IMR-90 (cell line): ENCODE data around the gene KLHL30. TPM values are rescaled to one million over a fixed set of nuclear protein-coding genes. Genes with fewer than 3 reads are reported as not detected.
A peak's percentile ranks its signal among the peaks of the same experiment; 100 is the strongest.

Experiments
- ATAC-seq: fragments of 200-7000 bp; cut with Tn5 transposase; 2 replicates; pipeline ENCODE4 v1.9.1; 2020; ENCODE audit warnings: low read depth, mild to moderate bottlenecking, moderate library complexity
- BruUV-seq: library from RNA; stranded (reverse); fragments of 400-500 nt; replicated peaks from 2 replicates; lab custom pipeline; 2021; lab: Mats Ljungman, UMichigan
- CTCF ChIA-PET: fragments of 300-600 bp; formaldehyde crosslinking; extraction: SDS; loops from one replicate; lab custom pipeline; 2021; ENCODE audit warnings: antibody characterized with exemption; lab: Yijun Ruan, JAX
- POLR2A ChIA-PET: fragments of 300-600 bp; sonication (Branson Sonifier 250); formaldehyde crosslinking; loops from one replicate; lab custom pipeline; 2022; ENCODE audit warnings: antibody characterized with exemption; ENCODE audit not compliant: unreplicated experiment; lab: Charles Lee
- DNase-seq: peaks from one replicate; pipeline ENCODE4 v3.0.0; 2013
- H2AFZ ChIP-seq: replicated peaks from 2 replicates; pipeline ENCODE3; 2013; ENCODE audit warnings: low read length, mild to moderate bottlenecking; ENCODE audit not compliant: poor library complexity
- H2AK5ac ChIP-seq: 2 replicates; pipeline ENCODE4 v1.6.1; 2013; ENCODE audit warnings: low read depth, low read length, inconsistent platforms
- H2AK9ac ChIP-seq: replicated peaks from 2 replicates; pipeline ENCODE3; 2013; ENCODE audit warnings: mild to moderate bottlenecking, low read depth, low read length, moderate library complexity; ENCODE audit not compliant: poor library complexity
- H2BK120ac ChIP-seq: 2 replicates; pipeline ENCODE4 v1.6.1; 2013; ENCODE audit warnings: low read depth, low read length, inconsistent platforms
- H2BK15ac ChIP-seq: 3 replicates; pipeline ENCODE4 v1.6.1; 2013; ENCODE audit warnings: low read depth, low read length, inconsistent platforms
- H2BK20ac ChIP-seq: 2 replicates; pipeline ENCODE4 v1.6.1; 2013; ENCODE audit warnings: low read depth, mild to moderate bottlenecking, inconsistent platforms, low read length, moderate library complexity
- H2BK5ac ChIP-seq: 2 replicates; pipeline ENCODE4 v1.6.1; 2013; ENCODE audit warnings: mild to moderate bottlenecking, low read depth, low read length, inconsistent platforms; ENCODE audit not compliant: poor library complexity, severe bottlenecking
- H3K14ac ChIP-seq: replicated peaks from 2 replicates; pipeline ENCODE4 v1.6.1; 2013; ENCODE audit warnings: low read depth, low read length, inconsistent platforms
- H3K18ac ChIP-seq: 2 replicates; pipeline ENCODE4 v1.6.1; 2013; ENCODE audit warnings: low read depth, low read length, control low read depth
- H3K23ac ChIP-seq: 2 replicates; pipeline ENCODE4 v1.6.1; 2013; ENCODE audit warnings: low read depth, low read length, inconsistent platforms
- H3K27ac ChIP-seq: 2 replicates; pipeline ENCODE4 v1.5.1; 2013; ENCODE audit warnings: mild to moderate bottlenecking, control low read depth, low read length; ENCODE audit not compliant: insufficient read depth
- H3K27me3 ChIP-seq: 2 replicates; pipeline ENCODE4 v1.6.1; 2013; ENCODE audit warnings: low read length; ENCODE audit not compliant: control insufficient read depth, insufficient read depth
- H3K36me3 ChIP-seq: 2 replicates; pipeline ENCODE4 v1.6.1; 2013; ENCODE audit warnings: low read length, mixed read lengths; ENCODE audit not compliant: control insufficient read depth, insufficient read depth
- H3K4ac ChIP-seq: 2 replicates; pipeline ENCODE4 v1.6.1; 2013; ENCODE audit warnings: low read depth, low read length, inconsistent platforms
- H3K4me1 ChIP-seq: 2 replicates; pipeline ENCODE4 v1.6.1; 2013; ENCODE audit warnings: low read length, mixed read lengths; ENCODE audit not compliant: control insufficient read depth, insufficient read depth
- H3K4me2 ChIP-seq: 2 replicates; pipeline ENCODE4 v1.6.1; 2013; ENCODE audit warnings: low read depth, mild to moderate bottlenecking, control low read depth, low read length, moderate library complexity
- H3K4me3 ChIP-seq: 2 replicates; pipeline ENCODE4 v1.5.1; 2013; ENCODE audit warnings: low read depth, mild to moderate bottlenecking, control low read depth, low read length, moderate library complexity; ENCODE audit not compliant: insufficient read depth
- H3K56ac ChIP-seq: 2 replicates; pipeline ENCODE4 v1.6.1; 2013; ENCODE audit warnings: low read length, inconsistent platforms; ENCODE audit not compliant: insufficient read depth; ENCODE audit errors: extremely low read depth
- H3K79me1 ChIP-seq, 2 experiments: 2 replicates each; pipeline ENCODE4 v1.6.1; 2013; ENCODE audit warnings: low read length in 2 of 2, inconsistent platforms in 1 of 2, low read depth in 1 of 2
- H3K9ac ChIP-seq: 2 replicates; pipeline ENCODE4 v1.6.1; 2013; ENCODE audit warnings: low read depth, low read length, control low read depth
- H3K9me1 ChIP-seq: 2 replicates; pipeline ENCODE4 v1.6.1; 2013; ENCODE audit warnings: low read length, inconsistent platforms; ENCODE audit not compliant: insufficient read depth
- H3K9me3 ChIP-seq: 2 replicates; pipeline ENCODE4 v1.6.1; 2013; ENCODE audit warnings: low read length; ENCODE audit not compliant: control insufficient read depth, insufficient read depth
- H4K20me1 ChIP-seq: 2 replicates; pipeline ENCODE4 v1.6.1; 2013; ENCODE audit warnings: low read length, inconsistent platforms; ENCODE audit not compliant: insufficient read depth
- H4K5ac ChIP-seq: 2 replicates; pipeline ENCODE4 v1.6.1; 2013; ENCODE audit warnings: mild to moderate bottlenecking, low read depth, low read length, control low read depth
- H4K8ac ChIP-seq, 2 experiments: 2 replicates each; pipeline ENCODE4 v1.6.1; 2013; ENCODE audit warnings: low read depth in 2 of 2, low read length in 2 of 2, control low read depth in 1 of 2, inconsistent platforms in 1 of 2
- H4K91ac ChIP-seq: 2 replicates; pipeline ENCODE4 v1.6.1; 2013; ENCODE audit warnings: low read depth, low read length, inconsistent platforms; ENCODE audit not compliant: insufficient read depth
- BHLHE40 ChIP-seq: fragments of 150-350 bp; IDR thresholded peaks from 2 replicates; pipeline ENCODE4 v1.6.1; 2016; ENCODE audit warnings: mild to moderate bottlenecking, low read depth, low read length
- CTCF ChIP-seq: conservative IDR thresholded peaks from 2 replicates; pipeline ENCODE4 v1.5.1; 2012; ENCODE audit warnings: mild to moderate bottlenecking, low read depth, low read length, improper control_type of control experiment
- MAFK ChIP-seq: IDR thresholded peaks from 2 replicates; pipeline ENCODE4 v1.6.1; 2012; ENCODE audit warnings: low read depth, low read length, improper control_type of control experiment
- RAD21 ChIP-seq: IDR thresholded peaks from 2 replicates; pipeline ENCODE4 v1.6.1; 2012; ENCODE audit warnings: low read length, improper control_type of control experiment
- WGBS, 2 experiments: methylation state at CpG; one replicate each; pipeline versions ENCODE4 v1.1.5 to v1.1.7; 2013; ENCODE audit warnings: missing lambda C conversion rate in 2 of 2; ENCODE audit not compliant: insufficient read length in 1 of 2; ENCODE audit errors: extremely low coverage in 2 of 2; 5-methylcytosine and 5-hydroxymethylcytosine counted together
- dilution Hi-C: fragments of 300-500 bp; cut with HindIII; formaldehyde crosslinking; loops from one replicate; pipeline ENCODE4 v1.14.3; 2018; ENCODE audit warnings: low sequenced_read_pairs; ENCODE audit not compliant: unreplicated experiment
- in situ Hi-C: fragments of 300-500 bp; cut with MboI; formaldehyde crosslinking; loops from 3 replicates; pipeline ENCODE4 v1.14.3; 2019; ENCODE audit warnings: low sequenced_read_pairs, inconsistent platforms, mixed read lengths
- intact Hi-C: fragments of 100-400 bp; cut with micrococcal nuclease; formaldehyde crosslinking; loops from 2 replicates; pipeline ENCODE4 v1.10.0; 2022
- polyA plus RNA-seq, 3 experiments: library from polyadenylated mRNA; depleted of rRNA; stranded (reverse); fragments of >200 nt; gene quantifications; 2 replicates each; pipeline ENCODE4 v1.2.3, GENCODE V29; 2012; ENCODE audit warnings: low replicate concordance in 1 of 3
- total RNA-seq: library from RNA; depleted of rRNA; stranded (reverse); fragments of >200 nt; gene quantifications from 2 replicates; pipeline ENCODE4 v1.2.3, GENCODE V29; 2012

KLHL30 gene
- total and polyA plus RNA-seq, 2 of the 4 experiments (the other 2 are of a cell fraction), result under 0.01 to 0.03 TPM

- WGBS, 2 experiments, result 88% methylated on average over 5 of the region's 17 CpGs; no CpG with 5 or more reads in 1 of the 2 experiments
- dilution Hi-C loops, result no loop called here
These were observed 49.4 kb downstream of the KLHL30 start for GRCh38 chr2:238187618-238188548.

More at GRCh38 chr2:238187618-238188548, 49.4 kb downstream of the KLHL30 start:
- POLR2A ChIA-PET, result no interaction called here
- intact Hi-C loops, result no loop called here
- Histone ChIP-seq H4K5ac (no peak overlapping the region), H3K9me3 (no peaks in the 10 kb centered on the region), H2AK5ac (no peak overlapping the region), H3K36me3 (peaks cover 61% of the 10 kb centered on the region), H3K4me3 (no peak overlapping the region), H3K23ac (no peak overlapping the region), H3K14ac (no peak overlapping the region), H3K18ac (no peak overlapping the region), H3K4ac (no peak overlapping the region), H2BK20ac (no peak overlapping the region), H4K20me1 (peaks cover 10% of the 10 kb centered on the region; the same call in 1 of the 2 replicates), H3K9me1 (0 out of 2 replicates have a peak, but pooled peaks cover 1% of the 10 kb centered on the region), H2AK9ac (no peak overlapping the region), H3K4me2 (no peak overlapping the region), H3K79me1 (peaks cover 19 to 39% of the 10 kb centered on the region in 2 experiments), H2AFZ (no peak overlapping the region), H3K9ac (no peak overlapping the region), H4K91ac (no peak overlapping the region), H2BK5ac (no peak overlapping the region), H3K4me1 (peaks cover 5% of the 10 kb centered on the region), H2BK15ac (no peak overlapping the region), H2BK120ac (no peak overlapping the region), H3K27ac (no peak overlapping the region), H4K8ac (no peak overlapping the region), H3K27me3 (no peaks in the 10 kb centered on the region), H3K56ac (no peak overlapping the region)
- ATAC-seq, result no peak
- in situ Hi-C loops, result no loop called here
- BruUV-seq, result no TSS peak
- DNase-seq, result no peak
- CTCF ChIA-PET, result no interaction called here
- TF ChIP-seq CTCF (no peak), MAFK (peak; percentile 67), RAD21 (no peak), BHLHE40 (no peak)
